Measurements from ENCODE around the gene NR6A1.

Gene NR6A1

DNA sequence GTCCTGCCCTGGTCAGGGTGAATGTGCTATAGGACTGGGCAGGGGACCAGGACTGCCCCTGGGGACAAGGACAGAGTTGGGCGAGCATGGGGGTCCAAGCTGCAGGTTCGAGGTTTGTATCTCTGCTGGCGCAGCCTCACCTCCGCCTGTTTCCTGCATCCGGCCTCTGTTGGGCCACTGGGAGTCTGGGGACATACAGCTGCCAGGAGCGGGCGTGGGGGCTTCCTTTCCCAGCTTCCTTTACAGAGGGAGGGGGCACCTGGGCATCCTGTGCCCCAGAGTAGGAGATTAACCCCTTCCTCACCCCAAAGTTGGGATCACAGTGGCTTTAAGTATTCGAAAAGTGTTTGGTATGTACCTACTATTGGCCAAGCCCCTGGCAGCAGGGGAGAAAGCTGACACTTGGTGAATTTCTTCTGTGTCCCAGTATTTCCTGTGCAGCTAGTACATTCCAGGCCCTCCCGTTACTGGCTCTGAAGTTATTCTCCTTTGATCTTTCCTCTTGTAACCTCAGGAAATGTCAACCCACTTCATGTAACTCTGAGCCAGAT is 24.8 kb upstream of the NR6A1 start:
- no peak for DNase-seq

DNA sequence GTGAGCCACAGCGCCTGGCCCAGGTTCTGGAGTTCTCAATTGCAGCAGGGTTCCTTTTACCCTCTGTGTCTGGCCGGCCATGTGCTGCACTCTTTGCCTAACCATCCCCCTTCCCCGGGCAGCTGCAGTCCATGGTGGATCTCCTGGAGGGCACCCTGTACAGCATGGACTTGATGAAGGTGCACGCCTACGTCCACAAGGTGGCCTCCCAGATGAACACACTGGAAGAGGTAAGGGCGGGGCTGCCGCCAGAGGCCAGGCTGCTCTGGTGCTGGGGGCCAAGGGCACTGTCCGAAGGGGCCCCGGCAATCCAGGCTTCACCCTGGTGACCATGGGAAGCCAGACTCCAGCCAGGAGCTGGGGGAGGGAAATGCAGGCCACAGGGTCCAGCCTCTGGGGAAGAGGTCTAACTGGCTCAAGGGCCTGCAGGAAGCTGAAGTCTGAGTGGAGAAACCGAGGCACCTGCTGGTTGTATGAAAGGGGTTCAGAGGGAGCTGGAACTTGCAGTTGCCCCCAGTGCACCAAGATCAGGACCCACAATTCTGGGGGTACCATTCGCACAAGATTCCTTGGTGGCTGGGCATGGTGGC is 23.9 kb upstream of the NR6A1 start:
- DNase-seq, result no peak

DNA sequence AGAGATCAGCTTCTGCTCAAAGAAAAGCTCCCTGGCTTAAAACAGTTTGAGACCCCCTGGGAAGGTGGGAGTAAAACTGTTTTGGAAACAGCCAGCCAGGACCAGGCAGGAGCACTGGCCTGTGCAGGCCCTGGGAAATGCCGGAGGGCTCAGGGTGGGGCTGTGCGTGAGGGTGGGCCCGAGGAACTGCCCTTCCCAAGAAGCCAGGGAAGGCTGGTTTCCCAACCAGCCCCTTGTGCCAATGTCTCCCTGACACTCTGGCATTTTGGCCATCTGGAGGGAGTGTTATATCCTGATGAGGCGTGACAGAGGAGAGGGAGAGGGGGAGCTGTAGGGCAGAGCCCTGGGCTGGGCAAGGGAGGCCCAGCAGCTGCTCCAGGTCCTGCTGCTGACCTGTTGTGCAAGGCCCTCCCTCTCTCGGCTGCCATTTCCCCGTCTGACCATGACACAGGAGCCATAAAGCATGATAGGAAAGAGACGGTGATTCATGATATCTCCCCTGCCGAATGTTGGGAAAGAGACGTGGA is 22.0 kb upstream of the NR6A1 start:
- DNase-seq, result no peak

DNA sequence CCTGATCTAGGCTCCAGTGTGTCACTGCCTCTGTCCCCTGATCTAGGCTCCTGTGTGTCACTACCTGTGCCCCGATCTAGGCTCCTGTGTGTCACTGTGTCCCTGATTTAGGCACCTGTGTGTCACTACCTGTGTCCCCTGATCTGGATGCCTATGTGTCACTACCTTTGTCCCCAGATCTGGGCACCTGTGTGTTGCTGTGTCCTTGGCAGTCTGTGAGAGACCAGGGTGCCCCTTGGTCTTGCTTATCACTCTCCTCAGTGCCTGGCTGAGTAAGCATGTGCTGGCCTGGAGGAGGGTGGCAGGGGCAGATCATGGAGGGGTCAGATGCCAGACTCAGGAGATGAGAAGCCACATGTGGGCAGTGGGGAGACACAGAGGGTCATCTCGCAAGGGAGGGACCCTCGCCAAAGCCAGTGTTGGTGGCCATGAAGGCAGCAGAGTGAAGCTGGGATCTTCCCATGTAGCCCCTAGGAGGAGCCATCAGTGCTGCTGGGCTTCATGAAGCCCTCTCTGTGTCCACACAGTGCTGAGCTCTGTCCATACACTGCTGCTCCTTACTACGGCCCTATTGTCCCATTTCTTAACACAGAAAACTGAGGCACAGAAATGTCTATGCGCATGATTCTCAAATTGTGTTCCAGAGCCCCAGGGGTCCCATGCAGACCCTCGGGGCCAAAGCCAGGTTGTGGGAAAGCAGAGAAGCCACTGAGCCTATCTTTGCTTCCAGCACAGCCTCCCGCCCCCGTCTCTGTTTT is 21.3 kb upstream of the NR6A1 start:
- DNase-seq, result no peak

DNA sequence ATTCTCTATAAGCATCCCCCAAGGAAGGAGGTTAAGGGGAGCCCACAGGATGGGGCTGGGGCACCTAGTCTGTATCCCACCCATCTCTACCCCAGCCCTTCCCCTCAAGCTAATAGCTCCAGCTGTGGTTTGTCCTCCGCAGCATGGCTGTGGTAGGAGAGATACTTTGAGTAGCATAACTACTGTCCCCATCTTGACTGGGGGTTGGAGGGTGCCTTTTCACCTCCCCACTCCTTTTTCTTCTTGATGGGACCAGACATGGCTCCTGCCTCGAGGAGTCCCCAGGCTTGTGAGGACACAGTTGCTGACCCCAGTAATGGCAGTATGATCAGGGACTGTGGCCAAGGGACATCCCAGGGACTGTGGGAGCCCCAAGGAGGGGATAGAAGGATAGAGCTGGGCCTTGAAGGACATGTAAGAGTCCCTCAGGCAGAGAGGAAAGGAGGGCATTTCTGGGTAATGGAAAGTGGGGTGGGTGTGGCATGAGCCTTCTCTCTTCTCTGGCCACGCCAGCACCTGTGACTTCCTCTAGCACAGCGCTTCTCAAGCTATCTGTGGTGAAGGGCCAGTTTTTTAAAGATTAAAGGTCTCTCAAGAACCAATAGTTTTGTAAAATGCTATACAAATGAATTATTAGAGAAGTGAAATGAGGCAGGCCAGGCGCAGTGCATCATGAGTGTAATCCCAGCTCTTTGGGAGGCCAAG is 19.8 kb upstream of the NR6A1 start:
- DNase-seq, result no peak

DNA sequence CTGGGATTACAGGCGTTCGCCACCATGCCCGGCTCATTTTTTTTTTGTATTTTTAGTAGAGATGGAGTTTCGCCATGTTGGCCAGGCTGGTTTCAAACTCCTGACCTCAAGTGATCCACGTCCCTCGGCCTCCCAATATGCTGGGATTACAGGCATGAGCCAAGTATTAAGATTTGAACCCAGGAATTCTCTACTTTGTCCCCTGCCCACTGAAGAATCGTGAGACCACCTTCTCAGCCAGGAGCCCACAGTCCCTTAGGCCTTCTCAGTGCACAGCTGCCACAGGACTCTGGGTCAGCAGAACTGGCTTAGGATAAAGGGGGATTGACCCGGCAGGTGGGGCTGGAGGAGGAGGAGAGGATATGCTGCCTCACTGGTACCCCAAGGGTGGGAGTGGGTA is 19.2 kb upstream of the NR6A1 start:
- no peak for DNase-seq

DNA sequence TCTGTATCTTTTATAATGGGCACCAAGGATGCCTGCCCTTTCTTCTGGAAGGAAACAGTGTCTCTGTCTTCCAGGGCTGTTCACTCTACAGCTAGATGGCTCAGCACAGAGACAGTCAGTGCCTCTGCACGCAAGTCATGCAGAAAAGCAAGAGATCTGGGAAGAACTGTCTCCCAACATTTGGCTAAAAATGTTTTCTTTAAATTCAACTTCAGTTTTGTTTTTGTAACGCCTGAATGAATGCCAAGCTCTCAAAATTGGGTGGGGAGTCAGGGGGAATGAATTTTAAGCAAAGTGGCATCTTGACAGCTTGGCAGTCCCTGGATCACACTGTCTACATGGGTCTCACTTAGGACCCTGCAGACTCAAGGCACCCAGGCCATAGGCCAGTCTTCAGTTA is 18.4 kb upstream of the NR6A1 start:
- no peak for DNase-seq

DNA sequence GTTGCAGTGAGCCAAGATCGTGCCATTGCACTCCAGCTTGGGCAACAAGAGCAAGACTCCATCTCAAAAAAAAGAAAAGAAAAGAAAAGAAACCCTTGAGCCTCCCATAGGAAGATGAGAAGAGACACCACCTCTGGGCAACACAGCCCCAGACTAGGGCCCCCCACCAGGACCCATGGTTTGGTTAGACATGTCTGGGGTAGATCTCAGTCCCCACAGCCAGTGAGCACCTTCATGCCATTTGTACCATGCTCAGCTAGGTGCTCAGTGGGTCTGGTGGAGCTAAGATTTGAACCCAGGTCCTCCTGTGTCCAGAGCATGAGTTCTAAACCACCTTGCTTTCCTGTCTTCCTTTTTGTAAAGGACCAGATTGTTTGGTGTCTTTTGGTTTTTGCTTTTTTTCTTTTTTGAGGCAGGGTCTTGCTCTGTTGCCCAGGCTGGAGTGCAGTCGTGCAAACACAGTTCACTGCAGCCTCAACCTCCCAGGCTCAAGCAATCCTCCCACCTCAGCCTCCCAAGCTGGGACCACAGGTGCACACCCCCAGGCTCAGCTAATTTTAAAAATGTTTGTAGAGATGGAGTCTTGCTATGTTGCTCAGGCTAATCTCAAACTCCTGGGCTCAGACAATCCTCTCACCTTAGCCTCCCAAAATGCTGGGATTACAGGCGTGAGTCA is 17.6 kb upstream of the NR6A1 start:
- DNase-seq, result no peak

DNA sequence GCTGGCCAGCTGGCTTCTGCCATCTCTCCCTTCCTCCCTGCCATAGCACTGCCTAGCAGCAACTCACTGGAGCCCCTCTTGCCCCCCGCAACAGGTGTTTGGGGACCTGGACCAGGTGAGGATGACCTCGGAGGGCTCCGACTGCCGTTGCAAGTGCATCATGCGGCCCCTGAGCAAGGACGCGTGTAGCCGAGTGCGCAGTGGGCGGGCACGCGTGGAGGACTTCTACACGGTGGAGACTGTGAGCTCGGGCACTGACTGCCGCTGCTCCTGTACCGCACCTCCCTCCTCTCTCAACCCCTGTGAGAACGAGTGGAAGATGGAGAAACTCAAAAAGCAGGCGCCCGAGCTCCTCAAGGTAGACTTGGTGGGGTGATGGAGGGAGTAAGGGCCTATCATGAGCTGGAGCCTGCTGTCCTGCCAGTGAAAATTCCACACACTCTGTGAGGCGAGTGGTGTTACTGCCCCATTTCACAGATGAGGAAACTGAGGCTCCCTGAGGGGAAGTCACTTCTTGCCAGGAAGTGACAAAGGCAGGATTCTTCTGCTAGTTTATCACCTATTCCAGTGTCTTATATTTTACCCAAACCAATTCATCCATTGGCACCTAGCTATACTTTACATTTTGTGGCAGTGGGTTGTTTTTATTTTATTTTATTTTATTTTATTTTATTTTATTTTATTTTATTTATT is 15.9 kb upstream of the NR6A1 start:
- no peak for DNase-seq

DNA sequence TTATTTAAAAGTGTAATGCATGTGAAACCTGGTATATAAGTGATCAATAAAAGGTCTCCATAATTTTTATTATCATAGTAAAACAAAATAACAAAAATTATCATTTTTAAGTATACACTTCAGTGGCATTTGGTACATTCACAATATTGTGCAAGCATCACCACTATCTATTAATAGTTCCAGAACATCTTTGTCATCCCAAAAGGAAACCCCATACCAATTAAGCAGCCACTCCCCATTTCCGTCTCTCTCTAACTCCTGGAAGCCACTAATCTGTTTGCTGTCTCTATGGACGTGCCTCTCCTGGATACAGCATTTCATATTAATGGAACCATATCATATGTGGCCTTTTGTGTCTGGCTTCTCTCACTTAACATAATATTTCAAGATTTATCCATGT is 13.4 kb upstream of the NR6A1 start:
- no peak for DNase-seq

DNA sequence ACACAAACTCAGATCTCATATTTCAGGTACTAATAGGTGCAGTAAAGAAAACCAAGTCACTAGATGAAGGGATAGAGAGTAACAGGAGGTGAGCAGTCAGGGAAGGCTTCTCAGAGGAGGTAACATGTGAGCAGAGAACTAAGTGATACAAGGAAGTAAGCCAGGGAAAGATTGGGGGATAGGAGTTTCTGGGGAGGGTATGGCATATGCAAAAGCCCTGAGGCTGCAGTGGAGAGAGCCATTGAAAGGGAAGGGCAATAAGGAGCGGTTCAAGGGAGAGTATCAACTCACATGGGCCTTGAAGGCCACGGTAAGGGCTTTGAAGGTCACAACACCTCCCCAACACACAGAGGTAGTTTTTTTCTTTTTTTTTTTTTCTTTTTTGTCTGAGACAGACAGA is 12.7 kb upstream of the NR6A1 start:
- no peak for DNase-seq

DNA sequence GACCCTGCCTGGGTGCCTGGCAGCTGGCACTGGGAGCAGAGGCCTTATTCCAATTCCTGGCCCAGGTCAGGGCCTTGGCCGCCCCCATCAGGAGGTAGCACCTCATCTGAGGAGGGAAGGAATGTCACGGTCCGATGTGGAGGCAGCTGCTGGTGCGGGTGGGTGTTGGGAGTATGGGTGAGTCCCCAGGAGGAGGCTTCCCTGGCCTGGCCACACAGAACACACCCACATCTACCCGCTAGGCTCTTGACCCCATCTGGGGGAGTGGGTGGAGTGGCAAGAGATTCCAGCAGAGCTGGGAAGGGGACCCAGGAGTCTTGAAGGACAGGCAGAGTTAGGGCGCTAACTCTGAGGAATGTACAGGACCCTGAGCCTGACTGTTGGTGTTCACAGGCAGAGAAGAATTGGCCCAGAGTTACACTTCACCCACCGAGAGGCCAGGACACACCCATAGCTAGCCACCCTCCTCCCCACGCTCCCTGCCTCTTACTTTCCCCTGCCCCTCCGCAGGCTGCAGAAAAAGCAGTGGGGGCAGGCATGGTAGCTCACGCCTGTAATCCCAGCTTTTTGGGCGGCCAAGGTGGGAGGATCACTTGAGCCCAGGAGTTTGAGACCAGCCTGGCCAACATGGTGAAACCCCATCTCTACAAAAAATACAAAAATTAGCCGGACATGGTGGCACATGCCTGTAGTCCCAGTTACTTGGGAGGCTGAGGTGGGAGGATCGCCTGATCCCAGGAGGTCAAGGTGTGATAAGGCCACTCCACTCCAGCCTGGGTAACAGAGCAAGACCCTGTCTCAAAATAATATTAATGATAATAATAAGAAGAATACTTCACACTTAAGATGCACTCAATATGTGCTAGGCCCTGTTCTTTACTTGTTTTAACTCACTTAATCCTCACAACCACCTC is 11.8 kb upstream of the NR6A1 start:
- DNase-seq, result no peak

DNA sequence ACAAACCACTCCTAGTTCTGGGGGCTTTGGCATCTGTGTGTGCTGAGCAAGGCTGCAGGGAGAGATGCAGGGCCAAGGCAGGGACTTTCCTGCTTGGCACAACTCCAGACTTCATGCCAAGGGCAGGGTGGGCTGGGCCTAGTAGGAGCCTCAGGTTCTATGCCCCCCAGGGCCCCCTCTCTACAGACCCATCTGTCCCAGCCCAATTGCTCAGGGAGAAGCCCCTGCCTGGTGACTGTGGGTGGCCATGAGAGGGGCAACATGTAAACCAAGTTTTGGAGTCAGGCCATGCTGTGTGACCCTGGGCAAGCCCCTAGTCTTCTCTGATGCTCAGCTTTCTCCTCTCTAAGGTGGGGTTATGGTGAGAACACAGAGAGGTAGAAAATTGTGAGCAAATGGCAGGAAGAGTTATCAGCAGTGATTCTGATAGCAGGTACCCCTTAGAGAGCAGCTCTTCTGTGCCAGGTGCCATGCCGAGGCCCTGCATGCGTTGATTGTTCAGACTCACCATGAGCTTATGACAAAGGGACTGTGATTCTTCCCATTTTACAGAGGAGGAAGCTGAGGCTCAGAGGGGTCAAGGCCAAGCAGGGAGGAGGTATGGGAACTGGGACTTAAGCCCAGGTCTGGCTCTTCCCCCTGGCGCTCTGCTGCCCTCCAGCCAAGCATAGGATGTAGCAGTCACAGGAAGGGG is 11.0 kb upstream of the NR6A1 start:
- DNase-seq, result no peak

DNA sequence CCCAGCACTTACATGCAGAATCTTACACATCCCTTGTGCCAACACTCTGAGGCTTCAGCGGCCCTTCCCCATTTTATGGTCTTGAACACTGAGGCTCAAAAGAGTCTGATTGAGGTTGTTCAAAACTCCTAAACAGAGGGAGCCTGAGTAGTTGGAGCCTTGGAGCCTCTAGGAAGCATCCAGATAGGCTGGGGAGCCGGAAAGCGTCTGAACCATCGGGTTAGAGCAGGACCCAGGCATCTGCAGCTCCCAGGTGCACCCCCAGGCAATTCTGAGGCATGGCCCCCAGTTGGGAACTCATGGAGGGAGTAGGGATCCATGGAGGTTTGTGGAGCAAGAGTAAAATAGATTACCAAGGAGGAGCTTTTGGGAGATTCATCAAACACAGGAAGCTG is 9.6 kb upstream of the NR6A1 start:
- no peak for DNase-seq

DNA sequence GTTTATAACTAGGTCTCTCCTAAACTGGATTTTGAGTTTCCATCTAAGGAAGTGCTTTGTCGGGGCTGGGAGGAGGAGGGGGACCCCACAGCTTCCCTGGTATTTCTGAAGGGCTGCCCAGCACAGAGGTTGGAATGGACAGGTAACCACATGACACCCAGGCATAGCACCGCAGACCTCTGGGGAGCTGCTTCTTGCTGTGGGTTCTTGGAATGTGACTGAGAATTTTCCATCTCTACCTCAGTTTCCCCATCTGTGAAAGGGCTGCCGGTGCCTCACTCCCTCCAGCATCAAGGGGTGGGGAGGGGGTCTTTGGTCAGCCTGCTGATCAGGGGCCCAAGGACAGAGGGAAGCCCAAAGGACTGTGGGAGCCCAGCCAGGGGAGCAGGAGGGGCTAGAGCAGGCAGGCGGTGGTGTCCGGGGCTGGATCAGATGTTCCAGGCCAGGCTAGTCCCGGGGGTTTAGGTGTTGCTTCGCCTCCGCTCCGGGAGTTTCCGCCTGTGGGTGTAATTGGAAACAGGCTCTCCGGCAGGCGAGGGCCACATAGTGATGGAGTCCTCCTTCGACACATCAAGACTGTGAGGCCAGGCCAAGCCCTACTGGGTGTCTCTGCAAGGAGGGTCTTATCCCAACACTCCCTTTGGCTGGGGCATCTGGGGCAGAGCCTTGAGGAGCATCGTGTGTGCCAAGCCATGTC is 9.1 kb upstream of the NR6A1 start:
- DNase-seq, result no peak

DNA sequence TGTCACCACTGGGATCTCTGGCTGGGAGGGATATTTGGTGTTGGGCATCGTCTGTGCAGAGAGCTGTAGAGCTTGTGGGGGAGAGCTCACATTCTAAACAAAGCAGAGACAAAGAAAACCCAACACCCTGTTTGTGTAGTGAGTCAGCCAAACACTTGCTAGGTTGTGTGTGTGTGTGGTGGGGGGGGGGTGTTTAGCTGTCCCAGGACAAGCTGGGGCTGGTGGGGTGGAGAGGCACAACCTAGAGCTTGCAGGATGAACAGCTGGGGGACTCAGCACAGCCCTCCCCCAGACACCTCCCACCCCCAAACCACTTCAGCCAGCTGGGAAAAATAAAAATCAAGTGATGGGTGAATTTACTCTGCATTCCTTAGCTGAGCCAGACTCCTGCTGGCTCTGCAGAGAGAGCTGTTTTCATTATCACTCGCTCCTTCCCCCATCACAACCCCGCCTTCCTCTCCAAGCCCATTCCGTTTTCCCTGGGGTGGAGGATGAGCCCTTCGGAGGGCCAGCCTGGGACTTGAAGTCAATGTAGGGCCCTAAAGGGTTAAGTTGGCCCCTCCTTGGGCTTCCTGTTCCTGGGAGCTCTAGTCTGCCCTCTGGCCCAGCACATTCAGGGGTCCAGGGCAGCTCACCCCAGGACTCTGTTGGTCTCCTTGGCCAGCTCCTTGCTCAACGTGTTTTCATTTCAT is 8.4 kb upstream of the NR6A1 start:
- no peak for DNase-seq

DNA sequence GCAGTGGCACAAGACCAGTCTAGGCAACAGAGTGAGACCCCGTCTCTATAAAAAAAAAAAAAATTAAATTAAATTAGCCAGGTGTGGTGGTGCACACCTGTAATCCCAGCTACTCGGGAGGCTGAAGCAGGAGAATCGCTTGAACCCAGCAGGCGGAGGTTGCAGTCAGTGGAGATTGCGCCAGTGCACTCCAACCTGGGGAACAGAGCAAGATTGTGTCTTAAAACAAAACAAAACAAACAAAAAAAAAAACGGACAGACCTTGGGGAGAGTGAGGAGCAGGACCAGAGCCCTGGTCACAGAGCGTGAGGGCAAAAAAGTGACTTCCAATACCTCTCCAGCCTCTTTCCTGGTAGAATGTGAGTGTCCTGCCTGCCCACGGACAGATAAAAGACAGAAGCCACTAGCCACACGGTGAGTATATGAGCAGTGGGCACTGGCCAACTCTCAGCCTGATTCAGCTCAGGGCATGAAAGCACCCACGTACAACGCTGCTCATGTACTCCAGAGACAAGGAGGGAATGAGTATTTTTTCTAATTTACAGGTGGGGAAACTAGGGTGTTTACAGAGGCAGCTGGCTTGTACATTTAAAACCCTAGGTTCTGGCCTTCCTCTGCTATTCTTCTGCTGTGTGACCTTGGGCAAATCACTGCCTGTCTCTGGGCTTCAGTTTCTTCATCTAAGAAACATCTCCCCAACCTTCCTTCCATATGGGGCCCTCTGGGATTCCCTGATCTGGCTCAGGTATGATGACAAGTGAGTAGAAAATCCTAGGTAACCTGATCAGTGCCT is 7.7 kb upstream of the NR6A1 start:
- no peak for DNase-seq

DNA sequence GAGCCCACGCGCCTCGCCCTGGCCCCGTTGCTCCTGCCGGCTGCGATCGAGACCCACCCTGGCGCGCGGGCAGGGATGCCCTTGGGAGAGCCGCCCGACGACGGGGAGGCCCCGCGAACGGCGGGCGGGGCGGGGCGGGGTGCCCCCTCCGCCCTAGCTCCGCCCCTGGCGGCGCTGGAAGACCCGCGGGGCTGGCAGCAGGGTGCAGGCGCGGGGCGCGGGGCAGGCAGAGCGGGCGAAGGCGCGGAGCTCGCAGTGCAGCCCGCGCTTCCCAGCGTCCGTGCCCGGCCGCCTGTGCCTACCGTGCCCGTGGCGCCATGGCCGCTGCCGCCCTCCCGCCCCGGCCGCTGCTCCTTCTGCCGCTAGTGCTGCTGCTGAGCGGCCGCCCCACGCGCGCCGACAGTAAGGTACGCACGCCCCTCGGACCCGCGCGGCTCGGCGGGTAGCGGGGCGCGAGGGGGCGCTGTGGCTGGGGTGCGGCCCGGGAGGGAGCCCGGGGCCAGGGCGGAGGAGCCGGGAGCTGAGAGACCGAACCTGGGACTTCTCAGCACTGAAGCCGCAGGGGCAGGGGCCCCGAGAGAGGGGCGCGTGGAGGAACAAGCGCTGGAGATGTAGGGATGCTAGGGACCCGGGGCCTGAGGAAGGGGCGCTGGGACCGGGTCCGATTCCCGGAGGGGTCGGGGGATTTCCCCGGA is 6.0 kb upstream of the NR6A1 start, which contains the start of gene OLFML2A:
OLFML2A (plus strand) TSS at position 180 of the 695 bp plus-strand sequence; CDS start at position 318, 138 bp downstream.
- no peak for DNase-seq

Data from cortex of kidney (tissue), 1 donor.